Natural killer cell (primary cell): ENCODE results near the gene KIAA1328. TPM values are rescaled to one million over a fixed set of nuclear protein-coding genes. Genes with fewer than 3 reads are reported as not detected.
"Not testable (repeated sequence)": the region's sequence is repeated elsewhere in the genome, so short reads cannot be mapped to it uniquely, and the experiment has no call there.

ENCODE experiments used
- ATAC-seq, 3 donors: fragments of 150-1000 bp in 2 of 3; fragments of 200-7000 bp in 1 of 3; cut with Tn5 transposase; 1 replicate in 1 of 3; 2 replicates in 2 of 3; pipeline ENCODE4 v1.10.0; 2021; ENCODE audit warnings: mild to moderate bottlenecking in 2 of 3, moderate library complexity in 2 of 3
- DNase-seq, 2 donors: peaks; one replicate each; pipeline versions ENCODE4 v3.0.0 to v3.0.0-alpha.2; 2013 to 2021; ENCODE audit warnings: mixed read lengths in 1 of 2
- H3K27ac ChIP-seq: one replicate; pipeline ENCODE4 v1.5.1; 2013; ENCODE audit warnings: mild to moderate bottlenecking, low read length
- H3K27me3 ChIP-seq: one replicate; pipeline ENCODE4 v1.6.1; 2013; ENCODE audit warnings: low read length; ENCODE audit not compliant: control insufficient read depth, insufficient read depth
- H3K36me3 ChIP-seq: one replicate; pipeline ENCODE4 v1.6.1; 2013; ENCODE audit warnings: low read length; ENCODE audit not compliant: control insufficient read depth, insufficient read depth
- H3K4me1 ChIP-seq: one replicate; pipeline ENCODE4 v1.6.1; 2013; ENCODE audit warnings: low read length; ENCODE audit not compliant: control insufficient read depth, insufficient read depth
- H3K4me3 ChIP-seq: one replicate; pipeline ENCODE4 v1.5.1; 2013; ENCODE audit warnings: low read length
- H3K9me3 ChIP-seq: one replicate; pipeline ENCODE4 v1.6.1; 2013; ENCODE audit warnings: low read length; ENCODE audit not compliant: control insufficient read depth, insufficient read depth
- H3K27ac Mint-ChIP-seq, 2 donors: one replicate each; pipeline ENCODE4 v1.8.0; 2022; ENCODE audit warnings: mild to moderate bottlenecking in 2 of 2, mixed read lengths in 2 of 2, moderate library complexity in 1 of 2
- H3K27me3 Mint-ChIP-seq, 2 donors: one replicate each; pipeline ENCODE4 v1.8.0; 2022; ENCODE audit warnings: low read depth in 2 of 2, mixed read lengths in 2 of 2
- H3K36me3 Mint-ChIP-seq: one replicate; pipeline ENCODE4 v1.8.0; 2022; ENCODE audit warnings: mixed read lengths
- H3K4me1 Mint-ChIP-seq, 2 donors: one replicate each; pipeline ENCODE4 v1.8.0; 2022; ENCODE audit warnings: mixed read lengths in 2 of 2
- H3K4me3 Mint-ChIP-seq: one replicate; pipeline ENCODE4 v1.8.0; 2022; ENCODE audit warnings: mild to moderate bottlenecking, moderate library complexity, mixed read lengths
- H3K9me3 Mint-ChIP-seq, 2 donors: one replicate each; pipeline ENCODE4 v1.8.0; 2022; ENCODE audit warnings: mixed read lengths in 2 of 2
- CTCF ChIP-seq: fragments of 200-600 bp; IDR thresholded peaks from one replicate; pipeline ENCODE4 v1.8.0; 2022; ENCODE audit warnings: antibody characterized with exemption
- WGBS: methylation state at CpG from one replicate; pipeline ENCODE4 v1.1.7; 2013; ENCODE audit warnings: missing lambda C conversion rate; ENCODE audit not compliant: insufficient coverage; 5-methylcytosine and 5-hydroxymethylcytosine counted together
- intact Hi-C: fragments of 100-400 bp; cut with micrococcal nuclease; formaldehyde crosslinking; loops from one replicate; pipeline ENCODE4 v1.14.2; 2022
- total RNA-seq, 4 donors: library from RNA; stranded (reverse); fragments of 120-200 nt in 1 of 4; gene quantifications; one replicate each; pipeline versions ENCODE4 v1.2.3 to v1.2.4, GENCODE V29; 2013 to 2022

The KIAA1328 gene
- total RNA-seq, 3 donors from 2014 or later (not counting 1 experiment from before 2014, with no cell fraction given): 12.3 to 14.3 (median 13.2) TPM

DNA sequence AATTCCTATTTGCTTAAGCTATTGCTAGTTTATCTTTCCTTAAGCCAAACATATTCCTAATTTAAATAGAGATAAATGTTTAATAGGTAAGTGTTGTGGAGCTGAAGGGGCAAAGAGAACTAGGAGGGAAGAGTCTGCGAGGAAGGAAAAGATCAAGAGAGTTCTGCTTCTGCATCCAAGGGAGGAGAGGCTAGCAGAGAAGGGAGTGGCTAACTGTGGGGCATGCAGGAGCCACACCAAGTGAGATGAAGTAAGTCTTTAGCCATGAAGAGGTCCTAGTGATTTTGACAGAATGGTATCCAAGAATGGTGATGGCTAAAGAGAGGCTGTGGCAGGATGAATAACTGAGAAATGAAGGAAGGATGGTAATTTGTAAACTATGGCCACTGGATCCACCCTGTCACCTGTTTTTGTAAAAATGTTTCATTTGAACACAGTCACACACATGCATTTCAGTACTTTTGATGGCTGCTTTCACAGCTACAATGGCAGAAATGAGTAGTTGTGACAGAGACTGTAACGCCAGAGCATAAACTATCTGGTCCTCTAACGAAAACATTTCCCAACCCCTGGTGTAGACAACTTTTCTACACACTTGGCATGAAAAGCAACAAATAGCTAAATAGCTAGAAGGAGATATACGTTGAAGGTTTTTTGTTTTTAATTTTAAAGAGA, 15.7 kb upstream of the KIAA1328 start:
- DNase-seq (no peak), ATAC-seq (no peak)
- WGBS: 96% methylated on average over 3 of the region's 4 CpGs
- Mint-ChIP-seq H3K27ac (no peak overlapping the region), H3K27me3 (no peaks in the 10 kb centered on the region), H3K9me3 (no peaks in the 10 kb centered on the region), H3K4me3 (no peak overlapping the region), H3K4me1 (no peaks in the 10 kb centered on the region), H3K36me3 (peaks cover 18% of the 10 kb centered on the region)
- Histone ChIP-seq H3K4me1 (no peaks in the 10 kb centered on the region), H3K36me3 (peaks cover 19% of the 10 kb centered on the region), H3K27me3 (no peaks in the 10 kb centered on the region), H3K9me3 (no peaks in the 10 kb centered on the region), H3K4me3 (no peak overlapping the region), H3K27ac (no peak overlapping the region)
- intact Hi-C loops: no loop called here
- TF ChIP-seq CTCF: no peak

- H3K36me3 Mint-ChIP-seq: peaks cover 19% of the 10 kb centered on the region
- H3K27me3 ChIP-seq: no peaks in the 10 kb centered on the region
- intact Hi-C loops: no loop called here
These were observed 15.1 kb upstream of the KIAA1328 start for GRCh38 chr18:36813824-36814223.

GRCh38 chr18:36814994-36815393, 13.9 kb upstream of the KIAA1328 start:
- no peak for TF ChIP-seq CTCF
- H3K36me3 Mint-ChIP-seq: peaks cover 19% of the 10 kb centered on the region
- no peaks in the 10 kb centered on the region for H3K4me1 Mint-ChIP-seq
- Histone ChIP-seq H3K36me3 (peaks cover 24% of the 10 kb centered on the region), H3K4me1 (no peaks in the 10 kb centered on the region), H3K27me3 (no peaks in the 10 kb centered on the region), H3K27ac (no peak overlapping the region), H3K9me3 (no peaks in the 10 kb centered on the region), H3K4me3 (no peak overlapping the region)
- no peaks in the 10 kb centered on the region for H3K27me3 Mint-ChIP-seq
- no CpG with 5 or more reads among the region's 1 CpG for WGBS
- peak overlapping the region in 1 of 2 donors; percentile 20 for H3K27ac Mint-ChIP-seq
- no peak for DNase-seq
- no peak overlapping the region for H3K4me3 Mint-ChIP-seq
- H3K9me3 Mint-ChIP-seq: no peaks in the 10 kb centered on the region
- intact Hi-C loops: no loop called here
- no peak for ATAC-seq

More at GRCh38 chr18:36813824-36814223, 15.1 kb upstream of the KIAA1328 start:
- 93% methylated on average over 2 of the region's 3 CpGs for WGBS
- no peak for DNase-seq
- no peak overlapping the region for H3K27ac Mint-ChIP-seq
- no peaks in the 10 kb centered on the region for H3K4me1 ChIP-seq
- no peak overlapping the region for H3K4me3 Mint-ChIP-seq
- H3K4me1 Mint-ChIP-seq: no peaks in the 10 kb centered on the region
- no peak overlapping the region for H3K4me3 ChIP-seq
- H3K9me3 ChIP-seq: no peaks in the 10 kb centered on the region
- no peaks in the 10 kb centered on the region for H3K9me3 Mint-ChIP-seq
- no peak for ATAC-seq
- no peak for TF ChIP-seq CTCF
- H3K27ac ChIP-seq: no peak overlapping the region
- H3K36me3 ChIP-seq: peaks cover 24% of the 10 kb centered on the region
- no peaks in the 10 kb centered on the region for H3K27me3 Mint-ChIP-seq

- intact Hi-C loops, H3K27ac Mint-ChIP-seq: not testable (repeated sequence)
These were observed 12.8 kb upstream of the KIAA1328 start for GRCh38 chr18:36816096-36816495.

More at GRCh38 chr18:36816096-36816495, 12.8 kb upstream of the KIAA1328 start:
- H3K4me3 ChIP-seq, H3K4me1 ChIP-seq, ATAC-seq, H3K27me3 Mint-ChIP-seq, H3K4me3 Mint-ChIP-seq, H3K27me3 ChIP-seq, H3K9me3 Mint-ChIP-seq, H3K4me1 Mint-ChIP-seq, DNase-seq, H3K27ac ChIP-seq, H3K9me3 ChIP-seq: not testable (repeated sequence)
- H3K36me3 Mint-ChIP-seq: peaks cover 19% of the 10 kb centered on the region
- peaks cover 24% of the 10 kb centered on the region for H3K36me3 ChIP-seq
